Embryonic facial prominence (tissue), 1 donor: ENCODE data around the gene CDKN1C.
A peak's percentile ranks its signal among the peaks of the same experiment; 100 is the strongest.
"Not testable (repeated sequence)": the region's sequence is repeated elsewhere in the genome, so short reads cannot be mapped to it uniquely, and the experiment has no call there.

ENCODE experiments used
- DNase-seq: peaks from one replicate; pipeline ENCODE4 v3.0.0-alpha.2; 2016; ENCODE audit errors: extremely low spot score

CDKN1C gene

DNA sequence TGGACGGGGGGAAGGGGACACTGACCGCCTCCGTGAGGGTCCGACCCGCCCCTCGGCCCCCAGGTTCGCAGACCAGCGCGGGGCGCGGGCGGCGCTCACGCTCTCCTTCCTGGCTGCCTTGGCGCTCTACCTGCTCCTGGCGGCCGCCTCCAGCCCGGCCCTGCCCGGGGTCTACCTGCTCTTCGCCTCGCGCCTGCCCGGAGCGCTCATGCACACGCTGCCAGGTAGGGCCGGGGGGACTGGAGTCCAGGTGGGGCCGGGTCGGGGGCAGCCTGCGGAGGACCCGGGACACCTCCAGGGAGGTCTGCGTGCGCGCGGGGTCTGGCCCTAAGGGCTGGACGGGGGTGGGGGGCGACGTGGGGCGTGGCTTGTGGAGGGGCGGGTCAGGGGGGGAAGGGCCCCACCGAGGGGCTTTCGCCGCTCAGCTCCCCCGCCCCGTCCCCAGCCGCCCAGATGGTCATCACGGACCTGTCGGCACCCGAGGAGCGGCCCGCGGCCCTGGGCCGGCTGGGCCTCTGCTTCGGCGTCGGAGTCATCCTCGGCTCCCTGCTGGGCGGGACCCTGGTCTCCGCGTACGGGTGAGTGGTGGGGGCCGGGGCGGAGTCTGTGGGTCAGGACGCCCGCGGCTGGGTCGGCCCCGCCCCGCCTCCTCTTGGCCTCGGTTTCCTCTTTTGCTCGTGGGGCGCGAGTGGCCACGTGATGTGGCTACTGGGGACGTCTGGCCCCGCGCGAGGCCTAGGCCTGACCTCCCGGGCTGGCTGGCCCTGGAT, 23.7 kb upstream of the CDKN1C start:
- no peak for DNase-seq

DNA sequence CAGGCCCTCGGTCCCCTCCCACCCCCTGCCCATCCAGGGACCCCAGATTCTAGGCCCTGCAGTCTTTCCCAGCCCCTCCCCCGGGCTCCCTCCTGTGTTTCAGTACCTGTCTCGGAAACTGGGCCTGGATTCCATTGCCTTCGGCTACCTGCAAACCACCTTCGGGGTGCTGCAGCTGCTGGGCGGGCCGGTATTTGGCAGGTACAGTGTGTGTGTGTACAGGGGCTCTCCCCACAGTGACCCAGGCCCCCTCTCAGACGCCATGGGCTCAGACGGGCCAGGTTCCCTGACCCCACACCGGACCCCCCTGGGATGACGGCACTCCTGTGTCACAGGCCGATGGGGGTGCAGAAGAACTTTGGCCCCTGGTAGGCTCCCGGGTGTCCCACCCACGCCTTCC, 22.6 kb upstream of the CDKN1C start:
- DNase-seq, result no peak

DNA sequence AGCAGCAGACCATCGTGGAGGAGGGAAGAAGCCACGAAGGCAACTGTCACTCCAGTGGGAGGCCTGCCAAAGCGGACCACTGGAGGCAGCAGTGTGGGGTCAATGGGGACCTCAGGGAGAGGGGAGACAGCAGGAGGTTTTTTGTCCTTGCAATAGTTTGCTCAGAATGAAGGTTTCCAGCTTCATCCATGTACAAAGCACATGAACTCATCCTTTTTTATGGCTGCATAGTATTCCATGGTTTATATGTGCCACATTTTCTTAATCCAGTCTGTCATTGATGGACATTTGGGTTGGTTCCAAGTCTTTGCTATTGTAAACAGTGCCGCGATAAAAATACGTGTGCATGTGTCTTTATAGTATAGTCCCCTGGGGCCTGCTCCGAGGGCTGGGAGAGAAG, 19.7 kb upstream of the CDKN1C start:
- DNase-seq, result not testable (repeated sequence)

DNA sequence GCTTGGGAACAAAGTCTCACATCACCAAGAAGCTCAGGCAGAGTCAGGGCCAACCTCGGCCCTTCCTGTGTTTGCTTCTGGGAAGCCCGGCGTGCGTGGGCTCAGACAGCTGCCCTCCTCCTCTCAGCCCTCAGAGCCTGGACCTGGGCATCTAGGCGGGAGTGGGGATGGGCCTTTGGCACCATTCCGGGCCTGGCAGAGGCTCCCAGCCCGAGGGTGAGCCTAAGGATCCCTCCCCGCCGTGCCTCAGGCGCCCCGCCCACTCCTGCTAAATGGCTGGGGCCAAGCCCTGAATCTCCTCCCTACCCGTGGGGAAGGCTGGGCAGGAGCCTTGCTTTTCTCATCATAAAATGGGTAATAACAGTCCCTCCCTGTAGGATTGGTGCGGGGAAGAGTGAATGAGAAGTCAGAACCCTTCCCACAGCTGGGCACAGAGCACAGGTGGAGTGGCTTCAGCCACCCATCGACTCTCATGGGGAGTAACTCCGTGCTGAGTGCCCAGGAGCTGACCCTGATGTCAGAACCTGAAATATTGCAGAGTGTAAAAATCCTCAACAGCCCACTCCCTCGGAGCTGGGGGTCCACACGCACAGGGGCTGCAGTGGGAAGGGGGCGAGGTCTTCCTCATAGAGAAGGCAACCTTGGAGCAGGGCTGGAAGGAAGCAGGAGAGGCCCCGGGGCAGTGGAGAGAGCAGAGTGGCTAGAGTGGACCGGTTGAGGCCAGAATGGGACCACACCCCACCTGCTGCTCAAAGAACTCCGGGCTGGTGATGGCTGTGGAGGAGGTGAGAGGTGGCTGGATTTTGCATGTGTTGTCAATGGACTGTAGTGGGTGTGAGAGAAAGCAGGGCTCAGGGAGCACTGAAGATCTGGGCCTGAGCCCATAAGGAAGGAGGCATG, 18.8 kb upstream of the CDKN1C start:
- no peak for DNase-seq

DNA sequence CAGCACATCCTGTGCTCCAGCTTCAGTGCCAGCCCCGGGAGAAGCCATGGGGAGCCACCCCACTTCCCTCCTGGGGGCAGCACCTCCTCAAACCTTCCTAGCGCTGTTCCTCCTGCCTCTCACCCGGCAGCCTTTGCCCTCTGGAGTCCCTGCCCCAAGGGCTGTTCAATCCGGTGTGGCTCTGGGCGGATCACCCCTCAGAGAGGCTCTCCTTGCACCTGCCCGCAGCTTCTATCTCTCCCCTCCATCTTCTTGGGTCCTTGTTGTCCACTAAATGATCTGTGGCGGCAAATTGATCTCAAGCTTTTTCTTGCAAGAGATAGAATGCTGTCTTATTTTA, 18.1 kb upstream of the CDKN1C start:
- DNase-seq, result no peak

DNA sequence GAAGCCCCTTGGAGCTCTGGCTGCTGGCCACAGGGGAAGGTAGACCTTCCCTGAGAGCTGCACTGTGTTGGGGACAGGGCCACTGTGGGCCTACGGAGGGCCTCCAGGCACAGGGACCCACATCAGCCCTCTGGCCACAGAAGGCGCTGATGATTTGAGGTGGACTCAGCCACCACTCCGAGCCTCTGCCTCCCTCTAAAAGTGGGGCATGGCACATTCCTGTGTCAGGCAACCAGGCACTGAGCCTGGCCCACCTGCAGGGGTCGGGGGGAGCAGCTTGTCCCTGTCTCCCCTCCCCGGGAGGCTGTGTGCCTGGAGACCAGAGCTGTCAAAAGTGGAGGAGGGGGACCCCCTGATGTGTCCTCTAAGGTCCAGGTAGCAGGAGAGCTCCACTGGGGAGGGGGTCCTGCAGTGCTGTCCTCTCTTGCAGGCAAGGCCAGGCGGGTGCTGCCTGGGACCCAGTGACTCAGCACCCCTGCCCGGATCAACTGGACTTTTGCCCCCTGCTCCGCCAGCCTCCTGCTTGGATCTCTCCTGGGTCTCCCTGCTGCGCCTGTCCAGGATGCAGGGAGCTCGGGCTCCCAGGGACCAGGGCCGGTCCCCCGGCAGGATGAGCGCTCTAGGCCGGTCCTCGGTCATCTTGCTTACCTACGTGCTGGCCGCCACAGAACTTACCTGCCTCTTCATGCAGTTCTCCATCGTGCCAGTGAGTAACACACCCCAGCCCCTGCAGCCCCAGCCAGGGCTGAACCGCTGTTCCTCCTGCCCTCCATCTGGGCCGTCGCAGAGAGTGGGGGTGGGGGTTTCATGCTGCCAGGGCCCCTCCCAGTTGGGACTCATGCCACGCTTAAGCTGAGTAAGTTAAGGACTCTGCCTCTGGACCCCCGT, 17.5 kb upstream of the CDKN1C start:
- DNase-seq, result no peak

DNA sequence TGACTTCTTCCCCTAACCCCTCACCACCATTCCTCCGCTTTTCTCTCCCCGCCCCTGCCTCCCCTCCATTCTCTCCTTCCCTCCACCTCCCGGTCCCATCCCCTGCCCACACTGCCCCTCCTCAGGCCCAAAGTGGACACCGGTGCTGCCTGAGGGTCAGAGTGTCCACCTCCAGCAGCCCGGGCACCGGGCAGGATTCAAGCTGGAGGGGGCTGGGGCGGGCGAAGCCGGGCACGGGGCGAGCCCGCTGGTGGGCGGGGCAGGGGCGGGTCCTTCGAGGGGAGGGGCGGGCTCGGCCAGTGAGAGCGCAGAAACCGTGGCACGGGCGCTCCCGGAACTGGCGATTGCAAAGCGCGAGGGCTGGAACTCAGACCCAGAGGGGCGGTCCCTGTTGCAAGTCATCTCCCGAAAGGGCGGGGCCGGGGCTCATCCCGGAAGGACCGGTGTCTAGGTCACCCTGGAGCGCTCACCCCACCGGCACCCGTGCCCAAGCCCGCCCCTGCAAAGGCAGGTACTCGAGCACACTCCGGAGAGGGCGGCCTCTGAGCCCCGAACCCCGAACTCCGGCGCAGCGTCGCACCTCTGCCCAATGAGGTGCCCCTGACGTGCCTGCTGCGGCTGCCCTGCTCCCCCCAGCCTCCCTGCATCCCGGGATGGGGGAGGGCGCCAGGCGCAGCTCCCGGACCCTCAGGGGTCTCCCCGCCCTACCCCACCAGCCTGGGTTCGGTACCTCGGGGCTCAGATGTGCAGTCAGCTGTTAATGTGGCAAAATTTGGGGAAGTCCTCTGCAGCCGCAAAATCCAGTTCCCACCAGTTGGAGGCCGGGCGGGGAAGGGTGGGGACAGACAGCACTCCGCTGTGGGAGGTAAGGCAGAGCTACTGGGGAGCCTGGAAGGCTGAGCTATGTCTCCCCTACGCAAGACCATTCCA, 16.5 kb upstream of the CDKN1C start:
- peak; percentile 58 for DNase-seq

DNA sequence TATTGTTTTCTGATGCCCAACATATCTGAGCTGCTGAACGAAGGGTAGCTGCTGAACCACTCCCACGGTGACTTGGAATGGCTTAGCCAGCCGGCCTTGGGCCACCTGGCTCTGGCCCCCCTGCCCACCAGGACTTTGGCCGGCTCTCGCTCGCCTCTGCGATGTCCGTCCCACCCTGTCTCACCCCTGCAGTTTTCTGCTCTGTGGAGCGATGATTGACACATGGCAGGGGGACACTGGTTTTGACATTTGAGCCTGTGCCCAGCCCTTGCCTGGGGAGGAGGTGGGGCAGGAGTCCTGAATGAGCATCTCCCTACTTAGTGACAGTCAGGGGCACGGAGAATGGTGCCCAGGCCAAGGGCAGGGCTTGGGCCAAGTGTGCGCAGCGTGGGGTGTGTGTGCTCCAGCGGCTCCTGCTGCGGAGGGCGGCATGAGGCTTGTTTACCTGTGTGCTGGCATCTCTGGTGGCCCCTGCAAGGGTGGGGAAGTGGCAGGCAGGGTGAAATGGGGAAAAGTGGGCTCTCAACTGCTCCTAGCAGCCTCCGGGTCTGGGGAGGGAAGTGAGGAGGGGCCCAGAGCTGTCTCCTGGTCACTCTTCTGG, 15.7 kb upstream of the CDKN1C start:
- no peak for DNase-seq

DNA sequence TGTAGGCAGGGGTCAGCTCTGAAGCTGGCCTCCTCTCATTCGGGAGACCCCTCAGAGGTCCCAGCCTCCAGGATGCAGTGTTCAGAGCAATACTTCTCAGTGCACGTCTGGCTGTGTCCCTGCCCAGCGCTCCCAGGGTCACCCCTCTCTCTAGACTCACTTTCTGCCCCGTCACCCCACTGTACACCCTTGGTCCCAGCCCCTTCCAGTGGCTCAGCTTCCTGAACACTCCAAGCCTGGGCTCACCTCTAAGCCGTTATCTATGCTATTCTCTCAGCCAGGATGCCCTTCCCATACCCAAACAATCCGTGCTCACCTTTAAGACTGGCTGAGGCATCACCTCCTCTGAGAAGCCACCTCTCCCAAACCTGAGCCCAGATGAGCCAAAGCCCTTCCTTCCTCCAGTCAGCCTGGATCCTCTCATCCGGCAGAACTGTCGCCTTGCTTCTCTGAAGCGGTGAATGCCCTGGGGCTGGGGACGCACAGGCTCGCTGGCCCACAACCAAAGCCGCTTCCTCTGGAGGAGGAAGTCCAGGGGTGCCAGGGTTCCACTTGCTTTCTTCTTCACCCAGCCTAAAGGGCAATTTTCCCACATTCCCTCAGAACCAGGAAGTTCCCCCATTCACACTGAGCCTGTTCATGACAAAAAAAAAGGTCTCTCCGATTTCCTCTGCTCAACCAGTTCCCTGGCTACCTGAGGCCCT, 13.7 kb upstream of the CDKN1C start:
- no peak for DNase-seq

DNA sequence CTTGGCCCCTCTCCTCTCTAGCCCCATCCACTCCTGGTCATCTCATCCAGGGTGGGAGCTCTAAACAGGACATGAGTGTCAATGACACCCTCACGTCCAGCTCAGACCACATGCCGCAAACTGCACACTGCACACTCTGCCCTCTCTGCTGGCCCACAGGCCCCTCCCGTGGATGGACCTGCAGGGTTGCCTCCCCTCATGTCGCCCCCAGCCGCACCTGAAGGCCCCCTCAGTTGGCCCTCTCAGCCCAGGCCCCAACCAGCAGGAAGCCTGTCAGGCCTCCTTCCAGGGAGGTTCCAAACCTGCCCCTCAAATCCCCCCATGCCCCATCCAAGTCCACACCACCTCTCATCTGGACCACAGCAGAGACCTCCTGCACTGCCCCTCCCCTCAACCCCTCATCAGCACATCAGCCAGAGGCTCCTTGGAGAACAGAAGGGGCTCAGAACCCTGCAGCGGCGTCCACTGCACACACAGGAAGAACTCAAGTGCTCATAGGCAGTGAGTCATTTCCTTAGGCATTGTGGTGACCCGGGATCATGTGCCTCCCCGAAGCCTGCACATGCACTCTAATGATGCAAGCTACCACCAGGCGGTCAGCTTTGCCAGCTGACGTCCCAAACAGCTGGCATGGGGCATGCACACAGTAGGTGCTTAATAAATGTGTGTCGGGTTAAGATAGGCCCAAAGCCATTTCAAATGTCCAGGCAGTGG, 12.9 kb upstream of the CDKN1C start:
- DNase-seq, result no peak

DNA sequence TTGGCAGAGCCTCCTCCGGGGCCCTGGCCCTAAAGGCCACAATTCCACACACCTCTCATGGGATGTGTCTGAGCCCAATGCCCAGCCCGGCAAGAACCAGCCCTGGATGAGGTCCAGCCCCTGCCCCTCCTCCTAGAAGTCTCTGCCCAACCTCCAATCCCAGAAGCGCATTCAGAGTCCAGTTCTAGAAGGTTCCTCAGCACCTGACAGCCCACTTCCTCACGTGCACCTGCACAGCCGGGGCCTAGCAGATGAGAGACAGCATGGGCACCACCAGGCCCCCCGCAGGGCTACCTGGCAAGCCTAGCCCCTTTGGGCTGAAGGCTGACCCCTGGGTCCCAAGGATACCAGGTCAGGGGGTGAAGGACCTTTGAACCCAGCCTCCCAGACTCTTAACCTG, 11.5 kb upstream of the CDKN1C start:
- no peak for DNase-seq

DNA sequence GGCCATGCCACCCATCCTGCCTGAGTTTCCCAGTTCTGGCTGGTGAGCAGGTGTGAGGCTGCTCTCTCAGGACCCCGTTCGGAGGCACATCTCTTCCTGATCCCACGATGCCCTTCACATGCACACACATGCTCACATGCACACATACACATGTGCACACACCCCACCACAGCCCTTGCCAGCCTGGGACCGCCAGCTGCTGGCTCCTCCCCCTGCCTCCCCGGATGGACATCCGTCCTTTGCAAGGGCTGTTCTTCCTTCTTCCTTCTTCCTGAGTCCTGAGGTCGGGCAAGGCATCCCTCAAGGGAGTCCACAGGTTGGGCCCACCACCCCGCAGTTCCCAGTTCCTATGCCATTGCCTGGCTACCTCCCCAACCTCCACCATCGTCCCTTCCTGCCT, 10.5 kb upstream of the CDKN1C start:
- no peak for DNase-seq

DNA sequence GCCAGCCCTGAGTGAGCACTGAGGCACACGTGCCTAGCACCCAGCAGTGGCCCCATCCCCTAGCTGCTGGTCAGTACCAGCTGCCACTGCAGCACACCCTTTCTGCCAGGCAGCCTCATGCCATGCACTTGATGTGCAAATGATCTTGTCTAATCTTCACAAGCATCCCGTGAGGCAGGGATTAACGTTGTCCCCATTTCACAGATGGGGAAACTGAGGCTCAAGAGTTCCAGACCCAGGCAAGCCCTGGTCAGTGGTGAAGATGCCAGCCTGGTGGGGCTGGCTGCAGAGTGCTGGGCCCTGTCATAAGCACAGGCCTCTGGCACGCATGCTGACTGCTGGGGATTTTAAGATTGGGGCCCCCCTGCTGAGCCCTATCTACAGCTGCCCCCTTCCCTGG, 8.4 kb upstream of the CDKN1C start:
- no peak for DNase-seq

DNA sequence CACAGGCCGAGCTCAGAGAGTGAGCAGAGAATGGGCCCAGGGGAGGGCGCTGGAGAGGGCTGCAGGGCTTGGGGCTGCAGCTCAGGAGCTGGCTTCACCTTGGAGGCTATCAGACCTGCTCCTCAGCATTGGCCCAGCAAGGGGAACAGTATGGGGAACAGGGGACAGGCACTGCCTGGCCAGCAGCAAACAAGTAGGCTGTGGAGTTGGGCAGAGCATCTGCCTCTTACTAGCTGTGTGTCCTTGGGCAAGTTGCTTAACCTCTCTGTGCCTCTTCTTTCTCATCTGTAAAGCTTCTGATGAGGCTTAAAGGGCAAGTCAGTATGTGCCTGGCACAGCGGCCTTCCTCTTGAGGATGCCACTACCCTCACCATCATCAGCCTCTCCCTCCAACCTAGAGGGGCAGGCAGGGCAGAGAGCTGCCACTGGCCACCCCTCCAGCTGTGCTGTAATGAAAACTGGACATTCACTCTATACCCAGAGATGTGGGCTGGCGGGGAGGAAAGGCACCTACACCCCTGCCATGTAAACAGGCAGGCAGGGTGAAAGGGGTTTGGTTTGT, 7.5 kb upstream of the CDKN1C start:
- DNase-seq, result no peak

DNA sequence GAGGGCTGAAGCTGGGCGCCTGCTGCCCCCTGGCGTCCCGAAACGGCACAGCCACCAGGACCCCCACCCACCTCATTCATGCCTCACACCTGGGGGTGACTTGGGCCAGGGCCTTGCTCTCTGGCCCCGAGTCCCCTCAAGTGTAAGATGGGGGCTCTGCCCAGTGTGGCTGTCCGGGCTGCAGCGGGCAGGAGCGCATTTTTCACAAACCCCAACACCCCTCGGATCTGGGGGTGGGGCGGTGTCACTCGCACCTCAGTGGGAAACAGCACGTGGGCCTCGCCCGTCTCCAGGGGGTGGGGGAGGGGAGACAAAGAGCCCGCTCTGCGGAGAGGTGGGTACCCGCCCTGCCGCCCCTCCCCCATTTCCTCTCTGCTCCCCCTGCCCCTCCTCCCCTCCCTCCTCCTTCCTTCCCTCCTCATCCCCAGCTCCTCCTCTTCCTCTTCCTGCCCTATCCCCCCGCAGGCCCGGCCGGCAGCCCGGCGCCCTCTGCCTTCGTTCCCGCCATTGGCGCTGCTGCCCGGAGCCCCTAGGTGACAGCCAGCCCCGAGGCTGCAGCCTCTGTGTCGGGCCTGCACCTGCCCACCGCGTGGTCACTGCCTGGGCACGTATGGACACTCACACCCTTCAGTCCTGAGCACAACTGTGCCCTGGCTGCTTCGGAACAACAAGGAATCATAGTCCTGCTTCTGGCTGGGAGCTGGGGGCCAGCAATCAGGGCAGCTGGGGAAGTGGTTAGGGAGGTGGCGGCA, 6.8 kb upstream of the CDKN1C start:
- DNase-seq, result peak; percentile 53

DNA sequence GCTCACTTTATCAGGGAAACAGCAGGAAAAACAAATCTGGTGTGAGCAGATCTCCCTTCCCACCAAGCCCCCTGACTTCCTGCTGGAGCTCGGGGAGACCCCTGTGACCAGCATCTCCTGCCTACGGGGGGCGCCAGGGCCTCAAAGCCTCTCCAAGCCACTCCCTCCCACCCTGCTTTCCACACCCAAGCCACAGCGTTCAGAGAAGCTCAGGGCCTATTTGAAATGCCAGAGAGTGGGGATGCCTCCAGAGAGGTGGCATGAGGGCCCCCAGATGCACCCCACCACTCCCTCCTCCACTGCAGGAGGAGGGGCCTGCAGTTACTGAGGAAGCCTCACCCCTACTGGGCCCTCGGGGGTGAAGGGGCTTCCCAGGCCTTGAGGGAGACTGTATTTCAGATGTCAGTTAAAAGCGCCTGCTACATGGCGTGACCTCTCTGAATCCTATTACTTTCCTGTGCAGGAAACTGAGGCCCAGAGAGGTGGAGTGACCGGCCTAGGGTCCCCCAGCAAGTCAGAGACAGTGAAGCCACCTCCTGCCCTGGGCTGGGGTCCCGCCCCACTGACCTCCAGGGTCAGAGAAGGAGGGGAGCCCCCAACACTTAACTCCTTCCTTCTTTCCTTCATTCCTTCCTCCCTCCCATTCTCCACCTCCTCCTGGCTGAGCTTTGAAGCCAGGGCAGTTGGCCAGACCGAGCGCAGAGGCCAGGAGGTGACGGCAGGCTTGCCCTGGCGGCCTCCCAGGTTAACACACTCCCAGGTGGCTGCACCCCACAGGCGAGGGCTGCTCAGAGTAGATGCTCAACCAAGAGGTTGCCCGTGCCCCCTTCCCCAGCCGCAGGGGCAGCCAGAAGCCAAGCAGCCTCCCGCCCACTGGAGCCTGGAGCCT, 6.0 kb upstream of the CDKN1C start:
- DNase-seq, result no peak
